Stimulated activated memory B cell treated with anti-CD40 and anti-IgM and Interleukin-4, amounts not matched to agents 10 μg/mL and 1 μg/mL and 100 μg/mL, for 72 hours (primary cell): ENCODE measurements around the gene IL17B.

Experiments used
- ATAC-seq: fragments of 150-1000 bp; cut with Tn5 transposase; 2 replicates; pipeline ENCODE4 v1.10.0; 2021
- H3K27ac Mint-ChIP-seq: one replicate; pipeline ENCODE4 v1.8.0; 2022; ENCODE audit warnings: mild to moderate bottlenecking, mixed read lengths
- H3K27me3 Mint-ChIP-seq: one replicate; pipeline ENCODE4 v1.8.0; 2022; ENCODE audit warnings: mixed read lengths
- H3K36me3 Mint-ChIP-seq: one replicate; pipeline ENCODE4 v1.8.0; 2022; ENCODE audit warnings: mixed read lengths
- H3K4me1 Mint-ChIP-seq: one replicate; pipeline ENCODE4 v1.8.0; 2022; ENCODE audit warnings: mixed read lengths
- H3K4me3 Mint-ChIP-seq: one replicate; pipeline ENCODE4 v1.8.0; 2022; ENCODE audit warnings: mild to moderate bottlenecking, moderate library complexity, mixed read lengths
- H3K9me3 Mint-ChIP-seq: one replicate; pipeline ENCODE4 v1.8.0; 2022; ENCODE audit warnings: mixed read lengths

The IL17B gene

DNA sequence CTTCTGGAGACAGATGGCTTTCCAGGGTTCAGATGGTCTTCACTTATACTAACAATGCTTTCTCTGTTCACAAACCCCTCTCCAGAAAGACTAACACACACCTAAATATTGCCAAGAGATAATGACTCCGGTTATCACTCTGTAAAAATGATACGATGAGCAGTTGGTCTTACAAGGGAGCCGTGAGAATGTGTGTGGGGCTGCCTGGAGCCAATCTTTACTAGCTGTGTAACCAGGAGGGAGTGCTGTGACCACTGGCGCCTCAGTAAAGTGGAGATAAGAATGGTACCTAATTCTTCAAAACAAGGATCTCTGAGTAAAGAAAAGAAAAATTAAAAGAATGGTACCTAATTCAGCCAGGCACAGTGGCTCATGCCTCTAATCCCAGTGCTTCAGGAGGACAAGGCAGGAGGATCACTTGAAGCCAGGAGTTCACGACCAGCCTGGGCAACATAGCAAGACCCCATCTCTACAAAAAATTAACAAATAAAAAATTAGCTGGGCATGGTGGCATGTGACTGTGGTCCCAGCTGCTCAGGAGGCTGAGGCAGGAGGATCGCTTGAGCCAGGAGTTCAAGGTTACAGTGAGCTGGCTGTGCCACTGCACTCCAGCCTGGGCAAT, 39.9 kb upstream of the IL17B start:
- Mint-ChIP-seq H3K36me3 (no peaks in the 10 kb centered on the region), H3K27ac (no peak overlapping the region), H3K27me3 (peaks cover 61% of the 10 kb centered on the region), H3K4me3 (no peak overlapping the region), H3K9me3 (no peaks in the 10 kb centered on the region), H3K4me1 (no peaks in the 10 kb centered on the region)
- no peak for ATAC-seq

DNA sequence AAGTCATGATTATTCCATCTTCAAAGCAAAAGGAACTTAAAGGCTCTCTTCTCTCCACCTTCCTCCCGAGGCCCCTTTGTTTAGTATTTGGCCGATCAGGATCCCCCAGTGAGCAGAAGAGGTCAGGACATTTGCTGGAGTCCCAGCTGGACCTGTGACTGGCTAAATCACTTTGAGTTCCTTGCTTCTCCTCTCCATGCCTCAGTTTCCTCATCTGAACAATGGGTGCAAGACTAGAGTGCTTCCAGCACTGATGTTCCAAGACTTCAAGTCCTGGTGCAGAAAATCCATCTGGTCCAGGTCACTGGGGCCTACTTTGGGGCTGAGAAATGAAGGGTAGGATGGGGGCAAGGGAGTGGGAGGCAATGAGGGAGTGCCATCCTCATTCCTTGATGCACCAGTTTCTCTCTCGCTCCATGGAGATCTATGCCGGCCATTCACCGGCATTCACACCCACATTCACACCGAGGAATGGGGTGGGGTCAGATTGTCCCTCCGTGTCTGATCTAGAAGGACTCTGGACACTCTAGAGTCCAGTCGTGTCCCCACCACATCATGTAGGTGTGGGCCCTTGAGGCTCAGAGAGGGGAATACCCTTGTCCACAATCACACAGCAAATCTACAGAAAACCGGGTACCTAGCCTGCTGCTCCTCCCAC, 38.7 kb upstream of the IL17B start:
- Mint-ChIP-seq H3K4me3 (no peak overlapping the region), H3K27ac (no peak overlapping the region), H3K36me3 (no peaks in the 10 kb centered on the region), H3K9me3 (no peaks in the 10 kb centered on the region), H3K27me3 (peaks cover 50% of the 10 kb centered on the region), H3K4me1 (no peaks in the 10 kb centered on the region)
- ATAC-seq = no peak

DNA sequence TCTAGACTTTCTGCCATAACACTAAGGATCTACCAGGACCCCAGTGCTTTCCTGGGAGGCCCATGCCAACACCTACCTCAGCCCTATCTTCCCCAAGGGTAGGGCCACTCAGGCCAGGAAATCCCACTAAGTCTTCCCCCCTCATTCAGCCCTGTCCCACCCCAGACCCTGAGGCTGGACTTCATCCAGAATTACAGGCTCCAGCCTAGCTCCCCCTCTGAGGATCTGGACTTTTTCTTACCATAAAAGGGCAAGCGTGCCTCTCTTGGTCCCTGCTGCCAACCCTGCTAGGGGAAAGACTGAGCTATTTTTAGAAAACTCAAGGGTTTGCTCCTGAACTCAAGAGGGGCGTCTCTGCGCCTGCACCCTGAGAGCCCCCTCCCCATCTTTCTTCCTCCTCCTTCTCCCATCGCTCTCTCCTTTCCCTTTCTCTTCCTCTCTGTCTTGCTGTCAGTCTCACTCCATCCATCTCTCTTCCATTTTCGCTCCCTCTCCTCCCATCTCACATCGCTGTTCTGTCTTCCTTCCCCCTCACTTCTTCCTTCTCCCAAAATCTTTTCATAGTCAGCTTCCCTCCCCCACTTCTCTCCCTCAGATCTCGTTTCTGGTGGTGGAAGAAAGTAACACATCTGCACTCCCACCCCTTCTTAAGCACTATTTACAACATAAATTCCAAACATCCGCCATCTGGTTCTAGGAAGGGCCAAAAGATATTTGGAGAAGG, 38.1 kb upstream of the IL17B start:
- H3K27me3 Mint-ChIP-seq = peaks cover 48% of the 10 kb centered on the region
- H3K36me3 Mint-ChIP-seq = no peaks in the 10 kb centered on the region
- H3K4me1 Mint-ChIP-seq = no peaks in the 10 kb centered on the region
- H3K9me3 Mint-ChIP-seq = no peaks in the 10 kb centered on the region
- H3K4me3 Mint-ChIP-seq = no peak overlapping the region
- ATAC-seq = no peak
- H3K27ac Mint-ChIP-seq = no peak overlapping the region

- Mint-ChIP-seq H3K27me3 (peaks cover 32% of the 10 kb centered on the region), H3K4me1 (no peaks in the 10 kb centered on the region), H3K4me3 (no peak overlapping the region), H3K9me3 (no peaks in the 10 kb centered on the region), H3K36me3 (no peaks in the 10 kb centered on the region), H3K27ac (no peak overlapping the region)
- no peak for ATAC-seq
Measured at GRCh38 chr5:149415066-149415967, 36.2 kb upstream of the IL17B start.

DNA sequence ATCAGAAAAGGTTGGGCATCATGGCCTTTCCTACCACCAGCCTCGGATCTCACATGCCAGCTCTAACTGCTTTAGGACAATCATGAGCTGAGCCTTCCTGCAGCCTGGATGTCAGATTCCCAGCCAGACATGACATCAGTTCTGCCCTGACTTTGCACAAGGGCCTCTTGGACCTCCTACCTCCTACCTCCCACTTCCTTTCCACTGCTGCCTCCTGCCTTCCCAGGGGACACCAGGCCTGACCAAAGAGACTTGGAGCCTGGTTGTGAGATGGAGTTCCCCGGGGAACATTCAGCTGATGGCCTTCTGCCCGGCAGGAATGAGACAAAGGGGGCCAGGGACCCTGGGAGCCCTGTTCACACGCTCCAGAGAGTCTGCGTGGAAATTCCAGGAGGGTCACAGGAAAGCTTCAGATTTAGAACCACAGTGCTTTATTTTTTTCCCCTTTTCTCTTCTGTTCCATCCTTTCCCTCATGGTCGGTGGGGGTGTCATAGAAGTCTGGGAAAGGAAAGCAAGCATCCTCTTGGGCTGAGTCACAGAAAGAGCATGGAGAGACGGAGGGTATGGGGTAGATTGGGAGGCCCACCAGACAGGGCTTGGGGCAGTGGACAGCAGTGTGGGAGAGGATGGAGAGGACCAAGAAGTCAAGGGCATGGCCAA, 35.4 kb upstream of the IL17B start:
- no peaks in the 10 kb centered on the region for H3K9me3 Mint-ChIP-seq
- H3K27ac Mint-ChIP-seq = no peak overlapping the region
- no peaks in the 10 kb centered on the region for H3K4me1 Mint-ChIP-seq
- no peak for ATAC-seq
- H3K36me3 Mint-ChIP-seq = no peaks in the 10 kb centered on the region
- H3K4me3 Mint-ChIP-seq = no peak overlapping the region
- H3K27me3 Mint-ChIP-seq = peaks cover 24% of the 10 kb centered on the region

DNA sequence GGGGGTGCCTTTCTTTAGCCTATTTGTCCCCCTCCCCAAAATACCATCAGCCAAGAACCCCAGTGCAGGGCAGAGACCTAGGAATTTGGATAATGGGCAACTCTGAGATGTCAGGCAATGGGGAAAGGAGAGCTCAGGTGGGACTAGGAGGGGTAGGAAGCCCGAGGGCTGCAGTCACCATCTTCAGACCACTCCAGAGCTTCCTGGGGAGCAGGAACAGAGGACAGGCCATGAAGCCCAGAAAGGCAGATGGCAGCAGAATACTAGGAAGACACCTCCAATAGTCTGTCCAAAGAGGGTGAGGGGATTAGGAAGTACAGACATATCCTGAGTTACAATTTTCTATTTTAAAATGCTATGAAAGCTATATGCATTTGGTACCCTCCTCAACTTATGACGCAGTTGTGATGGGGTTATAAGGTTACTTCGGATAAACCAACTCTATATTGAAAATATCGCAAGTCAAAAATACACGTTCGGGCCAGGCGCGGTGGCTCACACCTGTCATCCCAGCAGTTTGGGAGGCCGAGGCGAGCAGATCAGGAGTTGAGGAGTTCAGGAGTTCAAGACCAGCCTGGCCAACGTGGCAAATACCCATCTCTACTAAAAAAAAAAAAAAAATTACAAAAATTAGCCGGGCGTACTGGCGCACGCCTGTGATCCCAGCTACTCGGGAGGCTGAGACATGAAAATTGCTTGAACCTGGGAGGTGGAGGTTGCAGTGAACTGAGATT, 34.6 kb upstream of the IL17B start:
- no peaks in the 10 kb centered on the region for H3K36me3 Mint-ChIP-seq
- no peaks in the 10 kb centered on the region for H3K4me1 Mint-ChIP-seq
- ATAC-seq = no peak
- no peaks in the 10 kb centered on the region for H3K9me3 Mint-ChIP-seq
- peaks cover 20% of the 10 kb centered on the region for H3K27me3 Mint-ChIP-seq
- H3K4me3 Mint-ChIP-seq = no peak overlapping the region
- H3K27ac Mint-ChIP-seq = no peak overlapping the region

DNA sequence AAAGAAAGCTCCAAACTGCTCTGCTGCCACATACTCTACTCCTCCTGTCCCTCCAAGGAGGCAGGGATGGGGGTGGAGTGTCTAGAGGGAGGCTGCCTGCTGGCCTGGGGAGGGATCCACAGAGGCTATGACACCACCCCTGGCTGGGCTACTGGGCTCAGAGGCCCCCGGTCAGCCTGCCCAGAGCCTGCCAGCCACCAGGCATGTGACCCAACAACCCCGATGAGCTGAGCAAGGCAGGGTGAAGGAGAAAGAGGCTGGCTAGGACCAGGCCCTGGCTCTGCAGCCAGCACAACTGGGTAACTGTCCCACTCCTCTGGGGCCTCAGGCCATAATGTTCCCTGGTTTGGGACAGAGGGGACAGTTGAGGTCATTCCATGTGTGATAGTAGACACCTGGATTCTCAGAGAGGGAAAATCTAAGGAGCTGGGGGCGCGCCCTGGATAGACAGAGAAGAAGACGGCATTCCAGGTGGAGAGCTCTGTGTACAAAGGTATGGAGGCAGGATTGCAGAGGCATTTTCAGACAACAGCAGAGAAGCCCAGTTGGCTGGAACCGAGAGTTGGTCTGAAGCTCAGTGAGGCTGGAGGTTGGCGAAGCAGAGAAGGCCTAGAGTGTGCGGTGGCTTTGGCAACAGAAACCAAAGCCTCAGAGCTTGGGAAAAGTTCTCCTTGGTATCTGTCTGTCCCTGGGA, 33.8 kb upstream of the IL17B start:
- Mint-ChIP-seq H3K27ac (no peak overlapping the region), H3K9me3 (no peaks in the 10 kb centered on the region), H3K4me1 (no peaks in the 10 kb centered on the region), H3K4me3 (no peak overlapping the region), H3K27me3 (peaks cover 20% of the 10 kb centered on the region), H3K36me3 (no peaks in the 10 kb centered on the region)
- no peak for ATAC-seq

- no peak for ATAC-seq
- Mint-ChIP-seq H3K9me3 (no peaks in the 10 kb centered on the region), H3K27ac (no peak overlapping the region), H3K4me3 (no peak overlapping the region), H3K4me1 (no peaks in the 10 kb centered on the region), H3K27me3 (peaks cover 20% of the 10 kb centered on the region), H3K36me3 (no peaks in the 10 kb centered on the region)
Measured at GRCh38 chr5:149411738-149412519, 32.8 kb upstream of the IL17B start.

DNA sequence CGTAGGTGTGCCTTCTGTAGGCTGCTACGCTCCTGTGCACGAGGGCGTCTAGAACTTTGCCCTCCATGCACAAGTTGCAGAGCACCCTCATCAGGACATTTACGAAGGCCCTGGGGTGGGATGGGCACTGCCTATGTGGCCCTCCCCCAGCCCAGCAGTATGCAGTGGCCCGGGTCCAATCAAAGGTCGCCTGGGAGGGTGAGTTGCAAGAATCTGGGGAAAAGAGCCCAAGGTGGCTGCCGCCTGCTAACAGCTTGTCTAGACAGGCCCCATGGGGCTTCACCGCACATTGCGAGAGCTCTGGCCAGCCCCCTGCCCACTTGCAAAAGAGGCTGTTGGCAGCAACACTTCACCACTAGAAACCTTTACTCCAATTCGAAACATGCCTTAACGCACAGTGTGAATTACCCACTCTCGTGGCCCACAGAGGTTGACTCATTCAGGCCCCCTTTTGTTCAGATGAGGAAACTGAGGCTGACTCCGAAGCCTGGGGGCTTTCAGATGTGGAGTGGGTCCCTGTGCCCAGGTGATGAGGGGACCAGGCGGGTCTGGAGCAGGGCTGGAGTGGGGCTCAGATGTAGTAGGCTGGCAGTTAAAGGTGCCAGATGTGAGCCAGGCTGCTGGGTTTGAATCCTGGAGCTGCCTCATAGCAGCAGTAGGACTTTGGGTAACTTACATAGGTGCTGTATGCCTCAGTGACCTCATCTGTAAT, 31.8 kb upstream of the IL17B start:
- Mint-ChIP-seq H3K4me1 (no peaks in the 10 kb centered on the region), H3K36me3 (no peaks in the 10 kb centered on the region), H3K27me3 (peaks cover 20% of the 10 kb centered on the region), H3K9me3 (no peaks in the 10 kb centered on the region), H3K4me3 (no peak overlapping the region), H3K27ac (no peak overlapping the region)
- ATAC-seq = no peak

DNA sequence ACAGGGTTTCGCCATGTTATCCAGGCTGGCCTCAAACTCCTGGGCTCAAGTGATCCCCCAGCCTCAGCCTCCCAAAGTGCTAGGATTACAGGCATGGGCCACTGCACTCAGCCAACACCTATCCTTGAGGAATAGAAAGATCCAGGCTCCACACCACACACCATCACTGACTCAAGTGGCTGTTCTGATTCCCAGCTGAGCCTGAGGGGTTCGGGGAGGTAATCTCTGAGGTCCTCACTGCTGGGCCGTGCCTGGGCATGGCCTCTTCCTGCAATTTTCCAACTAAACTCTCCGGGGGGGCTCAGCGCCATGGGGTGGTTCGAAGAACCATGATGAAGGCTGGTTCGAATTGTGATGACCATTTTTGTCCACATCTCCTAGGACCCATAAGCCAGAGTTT, 31.0 kb upstream of the IL17B start:
- no peaks in the 10 kb centered on the region for H3K9me3 Mint-ChIP-seq
- no peak overlapping the region for H3K4me3 Mint-ChIP-seq
- peaks cover 20% of the 10 kb centered on the region for H3K27me3 Mint-ChIP-seq
- H3K36me3 Mint-ChIP-seq = no peaks in the 10 kb centered on the region
- no peaks in the 10 kb centered on the region for H3K4me1 Mint-ChIP-seq
- H3K27ac Mint-ChIP-seq = no peak overlapping the region
- no peak for ATAC-seq

GRCh38 chr5:149409268-149409948, 30.3 kb upstream of the IL17B start:
- no peak overlapping the region for H3K4me3 Mint-ChIP-seq

GRCh38 chr5:149408252-149409099, 29.4 kb upstream of the IL17B start:
- ATAC-seq = no peak
- Mint-ChIP-seq H3K4me1 (no peaks in the 10 kb centered on the region), H3K4me3 (no peak overlapping the region), H3K27me3 (peaks cover 20% of the 10 kb centered on the region), H3K36me3 (no peaks in the 10 kb centered on the region), H3K27ac (no peak overlapping the region), H3K9me3 (no peaks in the 10 kb centered on the region)

More at GRCh38 chr5:149409268-149409948, 30.3 kb upstream of the IL17B start:
- ATAC-seq = no peak
- Mint-ChIP-seq H3K27me3 (peaks cover 20% of the 10 kb centered on the region), H3K4me1 (no peaks in the 10 kb centered on the region), H3K9me3 (no peaks in the 10 kb centered on the region), H3K36me3 (no peaks in the 10 kb centered on the region), H3K27ac (no peak overlapping the region)
